Measurements from ENCODE around the gene CLSTN2. TPM values are rescaled to one million over a fixed set of nuclear protein-coding genes. Genes with fewer than 3 reads are reported as not detected.

CLSTN2 gene
- total and polyA plus RNA-seq, 2 of the 8 experiments (the other 6 are each of a cell fraction or from before 2014, with no cell fraction given), result 0.39 to 0.52 TPM

GRCh38 chr3:140597364-140597763, 662.4 kb downstream of the CLSTN2 start:
- TF ChIP-seq POLR2A (IDR thresholded peaks at IDR 0.05; ENCODE audit: control extremely low read depth in 1 of 2, low read depth in 2 of 2, low read length in 2 of 2), result no peak
- peak; percentile 79; the same call in 1 of the 2 replicates for TF ChIP-seq KDM1A (IDR thresholded peaks at IDR 0.05; ENCODE audit: borderline replicate concordance, low read length)
- no peak for TF ChIP-seq NRF1 (IDR thresholded peaks at IDR 0.05; ENCODE audit: low read depth, low read length)
- Histone ChIP-seq H3K36me3 (ENCODE audit: control insufficient read depth in 2 of 4, insufficient read depth in 4 of 4, low read length in 3 of 4) (no peaks in the 10 kb centered on the region), H3K14ac (ENCODE audit: insufficient read length) (no peak overlapping the region), H3K27ac (ENCODE audit: low read depth, low read length) (no peak overlapping the region), H3K9ac (replicated peaks in 1 of 4; ENCODE audit: extremely low read depth in 1 of 4, low read depth in 3 of 4, low read length in 3 of 4) (no peak overlapping the region), H3K9me3 (ENCODE audit: insufficient read depth in 2 of 2, low read depth in 1 of 2, low read length in 1 of 2) (no peaks in the 10 kb centered on the region), H3K79me1 (ENCODE audit: low read depth, low read length) (no peaks in the 10 kb centered on the region), H2BK5ac (ENCODE audit: low read depth, low read length) (no peak overlapping the region), H4K8ac (ENCODE audit: extremely low read depth, insufficient read depth, low read length) (no peak overlapping the region), H3K27me3 (replicated peaks in 1 of 4; ENCODE audit: control insufficient read depth in 3 of 4, extremely low read depth in 1 of 4, insufficient read depth in 3 of 4, low read length in 3 of 4) (no peaks in the 10 kb centered on the region), H4K5ac (ENCODE audit: insufficient read length, low read depth, low read length) (no peak overlapping the region), H2BK20ac (ENCODE audit: low read length) (no peak overlapping the region), H4K20me1 (replicated peaks in 1 of 2; ENCODE audit: control insufficient read depth in 1 of 2, insufficient read depth in 2 of 2, low read length in 2 of 2) (no peaks in the 10 kb centered on the region), H3K4me1 (replicated peaks in 1 of 4; ENCODE audit: control insufficient read depth in 3 of 4, insufficient read depth in 4 of 4, low read length in 3 of 4) (no peaks in the 10 kb centered on the region; a peak in 1 of 7 replicates), H2BK12ac (ENCODE audit: low read depth, low read length) (no peak overlapping the region), H2AK5ac (ENCODE audit: low read depth, low read length) (no peak overlapping the region), H3K56ac (replicated peaks; ENCODE audit: insufficient read length, low read depth, low read length) (no peak overlapping the region), H2AFZ (ENCODE audit: low read length) (no peak overlapping the region), H3K4ac (replicated peaks; ENCODE audit: insufficient read length, low read depth, low read length) (no peak overlapping the region), H3K4me3 (ENCODE audit: extremely low read depth in 1 of 4, insufficient read depth in 2 of 4, low read depth in 3 of 4, low read length in 4 of 4) (no peak overlapping the region), H3K18ac (ENCODE audit: extremely low read depth, low read length) (no peak overlapping the region), H3K23me2 (ENCODE audit: low read depth, low read length) (no peaks in the 10 kb centered on the region), H4K91ac (replicated peaks; ENCODE audit: insufficient read length, low read length) (no peak overlapping the region), H3K23ac (ENCODE audit: insufficient read length) (no peak overlapping the region), H2BK120ac (replicated peaks; ENCODE audit: low read depth, low read length) (no peak overlapping the region), H3K79me2 (ENCODE audit: control insufficient read depth in 1 of 2, insufficient read depth in 2 of 2, low read length in 2 of 2) (no peaks in the 10 kb centered on the region), H3K4me2 (ENCODE audit: insufficient read depth in 1 of 2, low read depth in 2 of 2, low read length in 2 of 2) (no peak overlapping the region), H2BK15ac (ENCODE audit: low read length) (no peak overlapping the region)
- POLR2A ChIA-PET (ENCODE audit: partially characterized antibody), result no interaction called here
- 94% methylated on average over 3 of the region's 3 CpGs; no CpG with 5 or more reads in 1 of the 2 experiments for WGBS, 2 experiments (ENCODE audit: extremely low coverage in 1 of 2, insufficient coverage in 1 of 2, insufficient read length in 1 of 2, insufficient replicate concordance in 2 of 2, low coverage in 1 of 2, low lambda C conversion rate in 2 of 2, missing lambda C conversion rate in 1 of 2)
- CTCF ChIA-PET (ENCODE audit: partially characterized antibody), result interaction anchor here (0.6 to 1.9 kb wide), 8 partner anchors 8 to 210 kb away, joined by 3 read pairs; no protein-coding TSS in a partner anchor
- no peak for FAIRE-seq
- DNase-seq (ENCODE audit: low read depth in 1 of 2, low spot score in 2 of 2), result no peak

Measured in H1 (cell line).